ENCODE measurements around the gene NALCN.

Gene NALCN

GRCh38 chr13:101412076-101412475 lies 4.2 kb downstream of the NALCN start:
- TF ChIP-seq CTCF (IDR thresholded peaks at IDR 0.05), result no peak

- TF ChIP-seq CTCF (IDR thresholded peaks at IDR 0.05), result no peak
These were observed 7.2 kb downstream of the NALCN start for GRCh38 chr13:101408992-101409656.

GRCh38 chr13:101408154-101408553 lies 8.2 kb downstream of the NALCN start:
- no peak for TF ChIP-seq CTCF (IDR thresholded peaks at IDR 0.05)

GRCh38 chr13:101406791-101407190 lies 9.5 kb downstream of the NALCN start:
- no peak for TF ChIP-seq CTCF (IDR thresholded peaks at IDR 0.05)

GRCh38 chr13:101401196-101401595 lies 15.1 kb downstream of the NALCN start:
- no peak for TF ChIP-seq CTCF (IDR thresholded peaks at IDR 0.05)

GRCh38 chr13:101399365-101399764 lies 16.9 kb downstream of the NALCN start:
- TF ChIP-seq CTCF (IDR thresholded peaks at IDR 0.05), result no peak

DNA sequence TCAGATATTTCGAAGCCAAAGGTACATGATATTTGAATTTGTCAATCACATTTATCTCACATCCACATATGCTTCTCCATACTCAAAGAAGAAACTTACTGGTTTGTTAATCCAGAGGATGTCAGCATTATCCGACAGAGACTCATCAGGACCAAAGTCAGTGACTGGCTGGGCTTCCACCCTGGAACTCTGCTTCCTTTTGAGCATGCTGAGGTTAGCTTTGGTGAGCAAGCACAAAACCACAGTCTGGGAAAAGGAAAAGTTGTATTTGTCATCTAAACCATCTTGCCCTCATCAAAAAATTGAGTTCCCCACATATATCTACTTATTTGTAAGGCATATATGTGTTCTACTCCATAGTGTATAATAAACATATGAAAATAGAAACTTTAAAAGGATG lies 17.4 kb downstream of the NALCN start:
- TF ChIP-seq CTCF (IDR thresholded peaks at IDR 0.05), result no peak

GRCh38 chr13:101398191-101398590 lies 18.1 kb downstream of the NALCN start:
- TF ChIP-seq CTCF (IDR thresholded peaks at IDR 0.05), result no peak

Measured in LNCAP (cell line).